CD4-positive, alpha-beta T cell treated with Interleukin-12 subunit alpha and Interleukin-12 subunit beta, for 1 hour (primary cell): Measurements from ENCODE around the gene PLXNA4.

Experiments used
- DNase-seq: peaks from one replicate; pipeline ENCODE4 v3.0.0-alpha.2; 2020

PLXNA4 gene

GRCh38 chr7:132124575-132124974, 451.7 kb downstream of the PLXNA4 start:
- no peak for DNase-seq

GRCh38 chr7:132123773-132124172, 452.5 kb downstream of the PLXNA4 start:
- no peak for DNase-seq

DNA sequence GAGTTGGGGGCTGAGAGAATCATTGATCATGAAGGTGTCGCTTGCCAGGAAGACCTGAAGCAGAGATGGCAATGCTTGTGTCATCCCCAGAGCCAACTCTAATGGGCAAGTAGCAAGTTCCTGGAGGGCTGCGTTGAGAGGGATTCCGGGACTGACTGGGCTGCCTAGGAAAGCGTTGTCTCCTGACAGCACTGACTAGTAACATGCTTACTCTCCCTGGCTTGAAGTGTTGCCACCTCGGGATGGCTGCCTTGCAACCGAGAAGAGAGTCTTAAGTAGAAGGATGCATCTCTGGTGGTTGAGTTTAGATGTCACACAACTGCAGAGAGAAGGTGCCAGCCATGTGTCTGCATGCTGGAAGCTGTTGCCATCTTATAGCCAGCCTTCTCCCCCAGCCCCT, 453.4 kb downstream of the PLXNA4 start:
- no peak for DNase-seq

DNA sequence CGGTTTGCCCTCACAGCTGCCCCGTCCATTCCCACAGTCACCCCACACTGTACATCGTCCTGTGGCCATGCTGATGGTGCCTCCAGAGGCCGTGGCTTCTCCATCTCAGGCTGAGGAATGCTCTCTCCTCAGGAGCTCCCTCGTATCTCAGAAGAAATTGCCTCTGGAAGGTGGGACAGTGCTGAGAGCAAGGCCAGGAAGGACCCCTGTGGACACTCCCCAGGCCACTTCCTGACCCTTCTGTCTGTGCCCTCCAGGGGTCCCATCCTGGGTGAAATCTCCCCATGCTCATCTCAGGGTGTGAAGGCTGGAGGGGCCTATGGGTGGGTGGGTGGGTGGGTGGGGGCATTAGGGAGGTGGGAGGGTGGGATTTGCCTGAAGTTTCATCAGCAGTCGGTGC, 454.3 kb downstream of the PLXNA4 start:
- no peak for DNase-seq

GRCh38 chr7:132118641-132119040, 457.6 kb downstream of the PLXNA4 start:
- DNase-seq, result no peak

GRCh38 chr7:132117636-132118035, 458.6 kb downstream of the PLXNA4 start:
- no peak for DNase-seq

DNA sequence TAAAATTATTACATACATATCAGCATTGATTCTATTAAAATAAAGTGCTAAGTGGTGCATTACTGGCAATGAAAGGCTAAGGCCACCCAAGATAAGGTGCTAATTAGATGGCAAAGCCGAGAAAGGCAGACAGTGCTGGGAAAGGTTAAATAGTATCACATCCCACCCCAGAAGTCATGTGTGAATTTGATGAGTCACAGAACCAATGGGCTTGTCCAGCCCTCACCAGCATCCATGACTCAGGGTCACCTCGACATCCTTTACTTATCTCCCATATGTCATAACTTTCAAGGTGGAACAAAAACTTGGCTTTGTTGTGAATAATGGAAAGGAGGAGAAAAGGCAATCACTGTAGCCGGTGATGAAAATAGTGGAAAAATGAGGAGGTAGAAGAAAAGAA, 459.1 kb downstream of the PLXNA4 start:
- DNase-seq, result no peak

DNA sequence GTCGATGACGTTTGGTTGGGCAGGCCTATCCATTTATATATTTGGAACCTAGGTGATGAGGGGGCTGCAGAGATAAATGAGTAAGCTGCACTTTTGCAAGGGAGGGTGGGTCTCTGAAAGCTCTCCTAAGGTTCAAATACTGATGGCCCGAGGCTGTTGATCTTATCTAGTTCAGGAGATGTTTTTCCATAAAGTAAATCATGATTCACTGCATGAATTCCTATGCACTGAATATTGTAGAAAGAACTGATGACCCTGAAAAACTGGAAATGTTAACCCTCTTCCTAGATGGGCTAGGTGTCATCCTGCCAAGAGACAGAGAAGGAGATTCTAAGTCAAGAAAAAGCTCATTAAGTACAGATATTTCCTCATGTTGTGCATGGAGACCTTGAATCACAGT, 459.9 kb downstream of the PLXNA4 start:
- no peak for DNase-seq

- no peak for DNase-seq
Measured at GRCh38 chr7:132115758-132116157, 460.5 kb downstream of the PLXNA4 start.

GRCh38 chr7:132115028-132115427, 461.2 kb downstream of the PLXNA4 start:
- DNase-seq, result no peak

- DNase-seq, result no peak
Measured at GRCh38 chr7:132114411-132114810, 461.9 kb downstream of the PLXNA4 start.

DNA sequence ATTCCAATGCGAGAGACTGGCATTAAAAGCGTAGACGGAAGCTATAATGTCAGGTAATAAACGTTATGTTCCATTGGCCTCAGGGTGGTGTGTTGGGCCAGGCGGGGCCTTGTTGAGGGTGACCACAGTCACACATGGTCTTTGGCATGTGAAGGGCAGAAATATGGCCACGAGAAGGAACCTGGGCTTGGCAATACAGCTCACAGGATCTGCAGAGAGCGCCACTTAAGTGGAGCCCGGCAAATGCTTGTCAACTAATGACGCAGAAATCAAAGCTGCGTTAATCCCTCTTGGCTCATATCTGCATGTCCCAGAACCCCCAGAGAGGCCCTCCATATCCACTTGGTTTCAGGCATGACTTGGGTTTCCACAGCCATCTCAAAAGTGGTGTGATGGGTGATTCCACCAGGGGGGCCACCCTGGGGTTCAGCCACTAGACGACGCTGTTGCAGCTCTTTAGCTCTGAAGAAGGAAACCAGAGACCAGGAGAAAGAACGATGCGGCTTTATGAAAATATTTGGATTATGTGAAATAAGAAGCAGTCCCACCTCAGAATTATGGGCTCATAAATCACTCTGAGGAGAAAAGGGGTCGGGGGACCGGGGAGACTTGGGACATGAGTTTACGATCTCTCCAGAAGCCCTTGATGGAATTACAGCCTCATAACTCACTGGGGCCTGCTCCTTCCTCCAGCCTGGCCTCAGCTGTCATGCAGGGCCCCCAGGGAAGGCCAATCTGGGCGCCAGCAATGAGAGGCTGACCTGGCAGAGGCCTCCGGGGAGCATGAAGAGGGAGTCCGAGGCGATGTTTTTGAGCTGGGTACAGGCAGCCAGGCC, 462.5 kb downstream of the PLXNA4 start:
- no peak for DNase-seq

DNA sequence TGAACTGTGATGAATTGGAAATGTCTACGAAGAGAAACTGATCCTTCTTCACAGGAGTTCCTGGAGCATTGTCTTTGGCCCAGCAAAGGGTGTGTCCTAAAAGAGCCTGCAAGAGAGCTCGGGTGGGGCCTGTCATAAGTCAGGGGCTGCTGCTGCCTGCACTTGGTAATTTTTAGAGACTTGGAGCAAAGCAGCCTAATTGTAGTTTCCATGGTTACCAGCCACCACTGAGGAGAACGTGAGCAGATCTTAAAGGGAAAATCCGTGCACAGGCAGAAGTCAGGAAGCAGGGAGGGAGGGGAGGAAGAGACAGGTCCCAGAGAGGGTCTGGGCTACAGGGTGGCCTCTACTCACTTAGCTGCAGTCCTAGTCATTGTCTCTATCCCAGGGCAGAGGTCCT, 463.6 kb downstream of the PLXNA4 start:
- no peak for DNase-seq

DNA sequence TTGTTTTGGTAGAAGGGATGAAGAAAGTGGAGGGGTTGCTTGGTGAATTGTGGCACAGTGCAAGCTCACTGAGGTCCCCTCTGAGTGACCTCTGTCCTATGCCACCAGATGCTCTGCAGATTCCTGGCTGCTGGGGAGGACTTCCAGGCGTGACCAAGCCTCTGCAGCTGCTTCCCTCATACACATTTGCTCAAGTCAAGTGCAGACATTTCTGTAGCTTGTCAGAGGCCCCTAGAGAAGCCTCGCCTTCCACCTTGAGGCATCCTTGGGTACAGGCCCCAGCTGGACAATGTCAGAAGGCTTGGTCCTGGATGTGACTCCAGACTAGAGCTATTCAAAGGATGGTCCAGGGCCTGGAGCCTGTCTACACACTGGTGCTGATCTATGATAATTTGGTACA, 464.2 kb downstream of the PLXNA4 start:
- no peak for DNase-seq

- no peak for DNase-seq
Measured at GRCh38 chr7:132110692-132111091, 465.6 kb downstream of the PLXNA4 start.

DNA sequence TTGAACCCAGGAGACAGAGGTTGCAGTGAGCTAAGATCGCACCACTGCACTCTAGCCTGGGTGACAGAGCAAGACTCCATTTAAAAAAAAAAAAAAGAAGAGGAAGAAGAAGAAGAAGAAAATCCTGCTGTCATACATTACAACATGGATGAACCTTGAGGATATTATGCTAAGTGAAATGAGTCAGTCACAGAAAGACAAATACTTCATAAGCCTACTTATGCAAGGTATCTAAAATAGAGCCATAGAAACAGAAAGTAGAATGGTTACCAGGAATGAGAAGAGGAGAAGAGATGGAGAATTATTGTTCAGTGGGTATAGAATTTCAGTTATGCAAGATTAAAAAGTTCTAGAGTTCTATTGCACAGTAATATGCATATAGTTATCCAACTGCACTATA, 466.5 kb downstream of the PLXNA4 start:
- DNase-seq, result no peak

DNA sequence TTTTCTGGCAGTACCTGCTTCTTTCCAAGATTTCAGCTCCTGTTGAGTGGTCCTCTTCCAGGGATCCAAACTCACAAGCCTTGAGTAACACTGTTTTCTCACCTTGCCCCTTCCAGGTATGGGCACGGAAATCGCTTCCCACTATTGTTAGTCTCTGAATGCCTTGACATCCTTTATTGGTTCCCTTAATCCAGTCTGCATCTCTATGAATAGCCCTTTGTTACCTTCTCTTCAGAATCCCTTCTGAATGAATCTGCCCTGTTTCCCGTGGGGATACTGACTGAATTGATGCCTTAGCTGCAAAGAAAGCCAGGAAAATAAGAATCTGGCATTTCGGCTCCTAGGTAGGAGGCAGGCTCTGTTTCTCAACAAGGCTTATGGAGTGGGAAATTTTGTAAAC, 467.7 kb downstream of the PLXNA4 start:
- DNase-seq, result no peak

- DNase-seq, result no peak
Measured at GRCh38 chr7:132106491-132106890, 469.8 kb downstream of the PLXNA4 start.

- no peak for DNase-seq
Measured at GRCh38 chr7:132105096-132105495, 471.2 kb downstream of the PLXNA4 start.

DNA sequence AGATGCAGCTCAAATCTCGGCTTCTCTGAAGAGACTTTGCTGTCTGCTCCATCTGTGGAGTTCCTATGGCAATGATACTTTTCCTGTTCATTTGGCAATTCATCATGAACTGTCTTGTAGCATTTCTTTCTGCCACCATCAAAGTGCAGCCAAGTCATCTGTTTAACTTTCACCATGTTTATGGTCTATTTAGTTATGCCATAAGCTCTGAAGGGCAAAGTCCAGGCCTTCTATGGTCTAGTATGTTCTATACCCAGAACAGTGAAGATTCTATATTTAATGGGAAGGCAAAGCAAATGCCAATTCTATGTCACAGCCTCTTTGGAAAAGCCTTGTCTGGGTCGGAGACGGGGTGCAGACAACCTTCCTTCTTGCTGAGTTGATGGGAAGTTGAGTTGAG, 472.6 kb downstream of the PLXNA4 start:
- DNase-seq, result no peak

DNA sequence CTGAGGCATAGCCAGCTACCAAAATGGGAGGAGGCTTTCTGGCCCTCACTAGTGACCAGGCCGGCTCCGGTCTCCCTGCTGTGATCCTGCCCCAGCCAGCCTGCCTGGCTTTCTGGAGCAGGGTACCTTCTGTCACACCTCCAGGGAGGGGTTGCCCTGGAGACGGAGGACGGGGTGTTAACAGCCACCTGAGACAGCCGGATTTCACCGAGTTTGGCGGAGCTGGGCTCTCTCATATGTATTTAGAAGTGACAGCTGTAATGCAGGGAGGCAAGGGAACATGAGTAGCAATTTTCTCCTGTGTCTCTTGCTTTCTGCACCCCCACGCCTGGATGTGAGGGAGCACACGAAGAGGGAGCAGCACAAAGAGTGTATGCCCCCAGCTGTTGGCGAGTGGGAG, 473.3 kb downstream of the PLXNA4 start:
- DNase-seq, result no peak

GRCh38 chr7:132102391-132102790, 473.9 kb downstream of the PLXNA4 start:
- no peak for DNase-seq

DNA sequence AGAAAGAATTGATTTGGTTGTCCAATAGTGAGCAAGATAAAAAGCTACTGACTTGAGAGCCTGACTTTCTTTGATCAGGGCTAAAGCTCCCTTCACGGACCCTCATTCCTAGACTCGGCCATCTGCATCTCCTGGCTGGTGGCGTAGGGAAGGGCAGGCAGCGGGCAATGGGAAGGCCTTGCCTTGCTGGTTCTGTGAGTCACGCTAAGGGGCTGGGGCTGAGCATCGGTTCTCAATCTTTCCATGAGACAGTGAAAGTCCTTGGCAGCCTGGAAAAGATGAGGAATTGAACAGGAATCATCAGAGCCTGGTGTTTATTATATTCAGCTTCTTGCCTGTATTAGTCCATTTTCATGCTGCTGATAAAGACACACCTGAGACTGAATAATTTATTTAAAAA, 475.3 kb downstream of the PLXNA4 start:
- no peak for DNase-seq

DNA sequence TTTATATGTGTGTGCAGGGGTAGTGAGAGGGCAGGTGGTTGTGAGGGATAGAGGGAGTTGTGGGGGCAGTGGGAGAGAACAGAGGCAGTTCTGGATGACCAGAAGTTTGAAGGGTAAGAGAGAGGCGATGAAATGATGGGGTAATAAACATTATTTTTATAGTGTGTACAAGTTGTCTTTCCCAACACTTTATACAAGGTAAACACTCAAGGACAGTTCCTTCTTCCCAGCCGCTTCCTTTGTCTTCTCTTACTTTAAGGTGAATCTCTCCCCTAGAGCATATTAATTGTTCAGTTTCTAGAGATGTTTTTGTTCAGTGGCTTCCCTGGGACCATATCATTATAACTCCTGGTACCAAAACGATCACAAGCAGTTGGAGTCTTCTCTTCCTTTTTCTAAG, 475.8 kb downstream of the PLXNA4 start:
- no peak for DNase-seq

GRCh38 chr7:132099163-132099562, 477.1 kb downstream of the PLXNA4 start:
- DNase-seq, result no peak
